Neural crest cell (in vitro differentiated cells): ENCODE data around the gene TLR8. TPM values are rescaled to one million over a fixed set of nuclear protein-coding genes. Genes with fewer than 3 reads are reported as not detected.

Experiments
- DNase-seq: peaks from one replicate; pipeline ENCODE4 v3.0.0; 2021; ENCODE audit warnings: low read depth, mixed read lengths, low spot score
- H3K27ac Mint-ChIP-seq: one replicate; pipeline ENCODE4 v1.8.0; 2021; ENCODE audit warnings: mild to moderate bottlenecking, mixed read lengths; ENCODE audit not compliant: unreplicated experiment
- H3K27me3 Mint-ChIP-seq: 2 replicates; pipeline ENCODE4 v1.8.0; 2021; ENCODE audit warnings: low read depth, mild to moderate bottlenecking, mixed read lengths
- H3K36me3 Mint-ChIP-seq: 2 replicates; pipeline ENCODE4 v1.8.0; 2021; ENCODE audit warnings: low read depth, mild to moderate bottlenecking, mixed read lengths
- H3K4me1 Mint-ChIP-seq: 2 replicates; pipeline ENCODE4 v1.8.0; 2021; ENCODE audit warnings: mixed read lengths
- H3K4me3 Mint-ChIP-seq: one replicate; pipeline ENCODE4 v1.8.0; 2021; ENCODE audit warnings: mild to moderate bottlenecking, mixed read lengths
- H3K9me3 Mint-ChIP-seq: 2 replicates; pipeline ENCODE4 v1.8.0; 2021; ENCODE audit warnings: mixed read lengths
- total RNA-seq: library from RNA; stranded (reverse); gene quantifications from 2 replicates; pipeline ENCODE4 v1.2.1, GENCODE V29; 2021
- TF ChIP-seq, protein P1 (sequence below): fragments of 200-600 bp; sonication (generic); conservative IDR thresholded peaks from 2 replicates; pipeline ENCODE4 v1.5.0; 2021; ENCODE audit warnings: antibody characterized with exemption, mild to moderate bottlenecking

The TLR8 gene
- total RNA-seq, 1 donor from 2014 or later = not detected

- DNase-seq = no peak
- no peak overlapping the region for H3K4me3 Mint-ChIP-seq
- peaks cover 5% of the 10 kb centered on the region for H3K9me3 Mint-ChIP-seq
- H3K27ac Mint-ChIP-seq = no peak overlapping the region
- no peaks in the 10 kb centered on the region for H3K36me3 Mint-ChIP-seq
- no peaks in the 10 kb centered on the region for H3K27me3 Mint-ChIP-seq
- TF ChIP-seq, protein P1, sequence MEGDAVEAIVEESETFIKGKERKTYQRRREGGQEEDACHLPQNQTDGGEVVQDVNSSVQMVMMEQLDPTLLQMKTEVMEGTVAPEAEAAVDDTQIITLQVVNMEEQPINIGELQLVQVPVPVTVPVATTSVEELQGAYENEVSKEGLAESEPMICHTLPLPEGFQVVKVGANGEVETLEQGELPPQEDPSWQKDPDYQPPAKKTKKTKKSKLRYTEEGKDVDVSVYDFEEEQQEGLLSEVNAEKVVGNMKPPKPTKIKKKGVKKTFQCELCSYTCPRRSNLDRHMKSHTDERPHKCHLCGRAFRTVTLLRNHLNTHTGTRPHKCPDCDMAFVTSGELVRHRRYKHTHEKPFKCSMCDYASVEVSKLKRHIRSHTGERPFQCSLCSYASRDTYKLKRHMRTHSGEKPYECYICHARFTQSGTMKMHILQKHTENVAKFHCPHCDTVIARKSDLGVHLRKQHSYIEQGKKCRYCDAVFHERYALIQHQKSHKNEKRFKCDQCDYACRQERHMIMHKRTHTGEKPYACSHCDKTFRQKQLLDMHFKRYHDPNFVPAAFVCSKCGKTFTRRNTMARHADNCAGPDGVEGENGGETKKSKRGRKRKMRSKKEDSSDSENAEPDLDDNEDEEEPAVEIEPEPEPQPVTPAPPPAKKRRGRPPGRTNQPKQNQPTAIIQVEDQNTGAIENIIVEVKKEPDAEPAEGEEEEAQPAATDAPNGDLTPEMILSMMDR = no peak
- peaks cover 4% of the 10 kb centered on the region for H3K4me1 Mint-ChIP-seq
Observed at GRCh38 chrX:12898073-12898472, 8.3 kb upstream of the TLR8 start.

GRCh38 chrX:12899506-12899905 is 6.9 kb upstream of the TLR8 start:
- no peak overlapping the region for H3K27ac Mint-ChIP-seq
- H3K27me3 Mint-ChIP-seq = no peaks in the 10 kb centered on the region
- DNase-seq = no peak
- H3K36me3 Mint-ChIP-seq = no peaks in the 10 kb centered on the region
- TF ChIP-seq, protein P1 = no peak
- no peak overlapping the region for H3K4me3 Mint-ChIP-seq
- peaks cover 5% of the 10 kb centered on the region for H3K9me3 Mint-ChIP-seq
- no peaks in the 10 kb centered on the region for H3K4me1 Mint-ChIP-seq

DNA sequence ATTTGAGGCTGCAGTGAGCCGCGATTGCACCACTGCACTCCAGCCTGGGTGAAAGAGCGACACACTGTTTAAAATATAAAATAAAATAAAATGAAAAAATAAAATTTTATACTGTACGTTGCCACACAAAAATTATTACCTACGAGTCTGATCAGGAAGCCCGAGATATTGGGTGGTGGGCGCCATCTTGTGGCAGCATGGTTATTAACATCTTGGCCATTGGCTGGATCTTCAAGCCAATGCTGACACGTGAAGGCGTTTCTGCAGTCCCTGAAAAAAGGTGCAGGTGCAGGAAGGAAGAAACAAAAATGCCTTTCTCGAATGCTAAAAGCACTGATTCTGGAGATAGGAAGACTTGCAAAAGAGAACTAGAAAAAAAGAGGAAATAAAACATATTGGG is 4.9 kb upstream of the TLR8 start:
- H3K36me3 Mint-ChIP-seq = no peaks in the 10 kb centered on the region
- peaks cover 5% of the 10 kb centered on the region for H3K9me3 Mint-ChIP-seq
- H3K27ac Mint-ChIP-seq = no peak overlapping the region
- no peaks in the 10 kb centered on the region for H3K4me1 Mint-ChIP-seq
- peak; percentile 59 for DNase-seq
- no peak overlapping the region for H3K4me3 Mint-ChIP-seq
- no peaks in the 10 kb centered on the region for H3K27me3 Mint-ChIP-seq
- TF ChIP-seq, protein P1 = peak; percentile 76

DNA sequence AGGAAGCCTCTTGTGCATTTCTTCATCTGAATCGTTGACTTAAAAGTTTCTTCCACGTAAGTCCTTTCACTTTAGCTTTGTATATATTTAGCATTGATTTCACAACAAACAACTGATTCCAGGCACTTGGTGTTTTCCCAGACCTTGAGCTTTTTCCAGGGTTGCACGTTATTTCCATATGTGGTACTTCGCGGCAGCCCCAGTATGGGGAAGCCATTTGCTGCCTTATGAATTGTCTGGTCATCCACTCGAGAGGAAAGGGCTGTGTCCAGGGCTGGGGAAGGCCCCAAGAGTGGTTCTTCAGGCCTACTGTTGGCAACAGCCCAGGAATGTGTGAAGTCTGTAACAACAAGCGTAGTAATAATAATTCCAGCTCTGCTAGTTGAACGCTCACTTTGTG is 2.8 kb upstream of the TLR8 start:
- Mint-ChIP-seq H3K36me3 (no peaks in the 10 kb centered on the region), H3K9me3 (no peaks in the 10 kb centered on the region), H3K27me3 (no peaks in the 10 kb centered on the region), H3K27ac (no peak overlapping the region), H3K4me3 (no peak overlapping the region), H3K4me1 (no peaks in the 10 kb centered on the region)
- no peak for DNase-seq
- TF ChIP-seq, protein P1 = no peak

DNA sequence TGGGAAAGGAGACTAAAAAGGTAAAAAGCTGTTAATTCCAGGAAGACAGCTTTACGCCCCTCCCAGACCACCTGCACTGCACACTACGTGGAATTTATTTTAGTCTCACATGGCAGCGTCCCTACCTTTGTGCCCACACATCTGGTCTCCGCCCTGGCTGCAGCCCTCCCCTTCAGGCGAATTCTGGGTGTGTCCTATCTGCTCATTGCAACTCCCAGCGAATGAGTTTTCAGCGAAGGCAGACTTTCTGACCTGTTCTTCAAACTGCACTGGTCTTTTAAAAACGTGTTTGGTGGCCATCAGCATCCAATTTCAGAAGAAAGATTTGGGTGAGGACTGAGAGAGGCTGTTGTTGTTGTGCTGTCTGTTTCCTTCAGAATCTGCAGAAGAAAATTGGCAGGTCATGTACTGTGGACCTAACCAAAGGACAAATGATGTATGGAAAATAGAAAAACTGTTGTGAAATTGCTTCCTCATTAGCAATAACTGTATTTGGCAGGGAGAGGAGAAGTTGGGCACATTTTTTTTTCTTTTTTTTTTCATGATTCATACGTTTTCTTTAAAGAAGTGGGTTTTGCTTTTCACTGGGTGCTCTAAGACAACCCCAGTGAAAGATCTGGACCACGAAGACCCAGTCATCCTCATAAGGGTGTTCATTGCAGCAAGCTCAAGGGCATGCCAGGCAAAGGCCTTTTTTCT is 4.2 kb downstream of the TLR8 start:
- Mint-ChIP-seq H3K4me1 (no peaks in the 10 kb centered on the region), H3K36me3 (no peaks in the 10 kb centered on the region), H3K9me3 (peaks cover 5% of the 10 kb centered on the region), H3K27me3 (no peaks in the 10 kb centered on the region), H3K27ac (no peak overlapping the region), H3K4me3 (no peak overlapping the region)
- TF ChIP-seq, protein P1 = no peak
- no peak for DNase-seq
